Right renal cortex interstitium (tissue), 3 donors: ENCODE results near the gene ARL15. TPM values are rescaled to one million over a fixed set of nuclear protein-coding genes. Genes with fewer than 3 reads are reported as not detected.
"Not testable (repeated sequence)": the region's sequence is repeated elsewhere in the genome, so short reads cannot be mapped to it uniquely, and the experiment has no call there.

ENCODE experiments used
- DNase-seq, 3 donors: peaks; one replicate each; pipeline ENCODE4 v3.0.0-alpha.2; 2013; ENCODE audit warnings: low read depth in 3 of 3, low spot score in 2 of 3
- polyA plus RNA-seq, 3 donors: library from polyadenylated mRNA; unstranded; fragments of 120-200 nt; gene quantifications; one replicate each; pipeline ENCODE4 v1.2.1, GENCODE V29; 2013; ENCODE audit not compliant: insufficient read length in 3 of 3

Gene ARL15
- polyA plus RNA-seq, 3 donors, result 30.6 to 34.0 (median 33.1) TPM

- no peak for DNase-seq
Observed at GRCh38 chr5:53877243-53877642, 433.1 kb downstream of the ARL15 start.

- no peak for DNase-seq
Observed at GRCh38 chr5:53874409-53874808, 436.0 kb downstream of the ARL15 start.

- no peak for DNase-seq
Observed at GRCh38 chr5:53873235-53873634, 437.1 kb downstream of the ARL15 start.

GRCh38 chr5:53871775-53872174 is 438.6 kb downstream of the ARL15 start:
- DNase-seq, result no peak

GRCh38 chr5:53871050-53871449 is 439.3 kb downstream of the ARL15 start:
- DNase-seq, result no peak

GRCh38 chr5:53858700-53859456 is 451.5 kb downstream of the ARL15 start:
- DNase-seq, result no peak

- no peak for DNase-seq
Observed at GRCh38 chr5:53856506-53856905, 453.9 kb downstream of the ARL15 start.

GRCh38 chr5:53836851-53837430 is 473.4 kb downstream of the ARL15 start:
- DNase-seq, result not testable (repeated sequence)

- DNase-seq, result no peak
Observed at GRCh38 chr5:53834500-53834899, 475.9 kb downstream of the ARL15 start.

Other genes with a start within 250 kb of the ARL15 start
- under 1 TPM; 0.15 to 0.61 (median 0.28) TPM for gene HSPB3, start 145.1 kb upstream of the ARL15 start, polyA plus RNA-seq
- 10 to 100 TPM; 30.9 to 34.6 (median 33.0) TPM for gene SNX18, start 207.2 kb upstream of the ARL15 start, polyA plus RNA-seq